ENCODE measurements around the gene BCHE.

The BCHE gene

GRCh38 chr3:165799026-165799425 is 38.2 kb downstream of the BCHE start:
- no peak for TF ChIP-seq POLR2A (IDR thresholded peaks at IDR 0.05; ENCODE audit: low read depth, low read length)
- DNase-seq (ENCODE audit: insufficient read length, low spot score): no peak
- FAIRE-seq: no peak

DNA sequence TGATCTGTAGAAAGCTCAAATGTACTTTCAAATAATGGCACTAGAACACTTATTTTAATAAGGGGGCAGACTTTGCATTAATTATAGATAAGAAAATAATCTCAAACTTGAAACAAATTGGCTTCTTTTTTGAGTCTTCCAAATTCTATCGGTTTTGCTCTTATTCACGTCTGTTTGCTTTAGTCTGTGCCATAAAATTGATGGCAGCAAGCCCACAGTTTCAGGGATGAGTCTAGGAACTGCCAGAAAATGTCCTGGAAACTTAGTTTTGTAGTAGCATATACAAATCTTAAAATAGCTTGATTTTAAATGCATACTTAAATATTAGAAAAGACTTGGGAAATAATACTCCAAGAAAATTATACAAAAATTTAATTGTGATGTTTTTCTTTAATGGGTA is 39.7 kb downstream of the BCHE start:
- FAIRE-seq (no peak), DNase-seq (ENCODE audit: insufficient read length, low spot score) (no peak)
- TF ChIP-seq POLR2A (IDR thresholded peaks at IDR 0.05; ENCODE audit: low read depth, low read length): no peak

GRCh38 chr3:165796701-165797100 is 40.5 kb downstream of the BCHE start:
- FAIRE-seq (no peak), DNase-seq (ENCODE audit: insufficient read length, low spot score) (no peak)
- TF ChIP-seq POLR2A (IDR thresholded peaks at IDR 0.05; ENCODE audit: low read depth, low read length): no peak

DNA sequence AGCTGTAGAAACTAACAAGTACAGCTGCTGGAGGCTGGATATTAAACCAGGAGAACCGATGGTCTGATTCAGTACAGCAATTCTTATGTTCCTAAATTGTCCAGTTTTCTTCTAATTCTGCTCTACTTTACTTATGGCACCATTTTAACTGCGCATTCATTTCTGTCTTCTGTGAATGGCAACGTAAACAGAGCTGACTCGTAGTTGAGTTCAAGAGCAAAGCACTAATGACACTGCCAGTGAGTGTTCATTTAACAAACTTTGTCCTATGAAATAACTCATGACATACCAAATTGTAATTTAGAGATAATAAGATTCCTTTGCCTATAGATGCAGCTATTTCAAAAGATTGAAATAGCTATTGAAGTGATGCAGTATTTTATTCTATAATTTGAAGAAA is 48.7 kb downstream of the BCHE start:
- peak; percentile 11 for FAIRE-seq
- no peak for TF ChIP-seq POLR2A (IDR thresholded peaks at IDR 0.05; ENCODE audit: low read depth, low read length)
- no peak for DNase-seq (ENCODE audit: insufficient read length, low spot score)

DNA sequence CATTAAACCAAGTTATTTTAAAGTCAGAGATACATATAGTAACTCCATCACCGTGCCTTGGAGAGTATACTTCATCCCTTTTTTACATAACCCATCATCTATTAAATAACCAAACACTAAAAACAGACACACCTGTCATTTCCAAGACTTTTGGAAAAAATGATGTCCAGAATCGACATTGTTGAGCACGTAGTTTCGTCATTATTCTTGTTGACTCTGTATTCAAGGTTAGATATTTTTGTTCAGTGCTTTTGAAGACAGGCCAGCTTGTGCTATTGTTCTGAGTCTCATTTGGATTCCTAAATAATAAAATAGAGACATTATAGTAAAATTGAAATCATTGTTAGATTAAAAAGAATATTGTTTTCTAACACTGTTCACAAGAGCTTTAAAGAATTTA is 51.2 kb downstream of the BCHE start:
- FAIRE-seq: peak; percentile 23
- no peak for TF ChIP-seq POLR2A (IDR thresholded peaks at IDR 0.05; ENCODE audit: low read depth, low read length)
- DNase-seq (ENCODE audit: insufficient read length, low spot score): no peak

DNA sequence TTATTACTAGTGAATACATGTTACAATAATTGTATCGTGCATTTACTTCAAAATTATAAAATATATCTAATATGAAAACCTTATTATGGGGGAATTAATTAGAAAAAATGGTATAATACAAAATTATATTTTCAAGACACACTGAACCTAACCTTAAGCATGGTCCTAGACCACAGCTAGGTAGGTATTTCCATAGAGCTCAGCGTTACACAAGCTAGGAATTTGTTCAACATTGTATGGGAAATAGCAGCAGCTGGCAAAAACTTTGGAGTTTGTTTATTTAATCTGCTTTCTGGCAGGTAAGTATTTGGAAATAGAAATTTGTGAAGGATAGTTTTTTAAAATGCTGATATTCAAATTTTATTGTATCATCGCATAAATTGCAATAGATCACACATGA is 52.9 kb downstream of the BCHE start:
- FAIRE-seq (no peak), DNase-seq (ENCODE audit: insufficient read length, low spot score) (no peak)
- TF ChIP-seq POLR2A (IDR thresholded peaks at IDR 0.05; ENCODE audit: low read depth, low read length): no peak

DNA sequence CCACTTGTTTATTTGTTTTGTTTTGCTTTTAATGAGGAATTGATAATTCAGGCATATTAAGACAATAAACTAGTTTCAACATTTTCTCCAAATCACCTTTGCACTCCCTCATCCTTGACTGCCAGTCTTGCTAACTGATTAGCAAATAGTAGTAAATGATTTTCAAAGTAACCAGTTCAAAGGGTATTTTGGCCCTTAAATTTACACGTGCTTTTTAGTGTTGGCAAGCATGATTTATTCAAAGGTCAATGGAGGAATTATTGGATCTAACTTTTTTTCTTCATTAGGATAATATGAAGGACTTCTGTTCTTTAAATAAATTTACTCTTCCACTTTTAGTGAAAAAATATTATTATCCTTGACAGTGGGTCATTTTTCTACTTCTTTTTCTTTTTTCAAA is 53.8 kb downstream of the BCHE start:
- no peak for TF ChIP-seq POLR2A (IDR thresholded peaks at IDR 0.05; ENCODE audit: low read depth, low read length)
- FAIRE-seq: no peak

DNA sequence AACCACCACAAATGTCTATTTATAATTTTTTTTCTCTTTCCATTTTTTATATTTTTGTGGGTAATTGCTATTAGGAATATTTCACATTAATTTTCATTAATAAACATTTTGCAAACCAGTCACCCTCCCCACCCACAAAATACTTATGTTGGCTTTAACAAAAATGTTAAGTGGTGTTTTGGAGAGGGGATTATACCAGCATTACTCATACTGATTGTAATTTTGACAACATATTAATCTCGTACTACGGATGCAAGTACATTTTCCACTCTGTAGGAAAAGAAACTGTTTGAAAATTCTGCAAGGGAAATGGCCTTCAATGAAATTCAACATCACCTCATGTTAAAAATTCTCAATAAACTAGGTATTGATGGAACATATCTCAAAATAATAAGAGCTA is 58.3 kb downstream of the BCHE start:
- DNase-seq (ENCODE audit: insufficient read length, low spot score) (no peak), FAIRE-seq (no peak)
- no peak for TF ChIP-seq POLR2A (IDR thresholded peaks at IDR 0.05; ENCODE audit: low read depth, low read length)

More for the DNA sequence above, 53.8 kb downstream of the BCHE start:
- DNase-seq (ENCODE audit: insufficient read length, low spot score): no peak

DNA sequence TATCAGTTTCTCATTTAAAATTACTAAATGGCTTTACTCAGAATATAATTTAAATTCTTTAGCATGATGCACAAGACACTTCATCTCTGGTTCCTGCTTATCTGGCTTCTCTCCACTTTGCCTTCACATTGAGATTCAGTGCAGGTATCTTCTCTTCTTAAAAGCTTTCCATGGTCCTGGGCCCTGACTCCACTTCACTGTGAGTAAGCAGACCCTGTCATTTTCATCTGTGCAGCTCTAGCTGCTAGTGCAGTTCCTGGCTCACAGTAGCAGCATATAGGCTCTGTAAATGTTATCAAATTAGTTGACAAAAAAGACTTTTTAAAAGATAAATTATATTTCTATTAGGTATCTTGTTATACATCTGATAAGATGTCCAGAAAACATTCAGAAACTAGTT is 58.8 kb downstream of the BCHE start:
- no peak for FAIRE-seq
- TF ChIP-seq POLR2A (IDR thresholded peaks at IDR 0.05; ENCODE audit: low read depth, low read length): no peak
- no peak for DNase-seq (ENCODE audit: insufficient read length, low spot score)

- DNase-seq (ENCODE audit: insufficient read length, low spot score) (no peak), FAIRE-seq (no peak)
- TF ChIP-seq POLR2A (IDR thresholded peaks at IDR 0.05; ENCODE audit: low read depth, low read length): no peak
Measured at GRCh38 chr3:165775824-165776223, 61.4 kb downstream of the BCHE start.

- DNase-seq (ENCODE audit: insufficient read length, low spot score) (no peak), FAIRE-seq (peak; percentile 27)
- TF ChIP-seq POLR2A (IDR thresholded peaks at IDR 0.05; ENCODE audit: low read depth, low read length): no peak
Measured at GRCh38 chr3:165770781-165771180, 66.4 kb downstream of the BCHE start.

- DNase-seq (ENCODE audit: insufficient read length, low spot score): no peak
- FAIRE-seq: no peak
- no peak for TF ChIP-seq POLR2A (IDR thresholded peaks at IDR 0.05; ENCODE audit: low read depth, low read length)
Measured at GRCh38 chr3:165768680-165769079, 68.5 kb downstream of the BCHE start.

GRCh38 chr3:165759041-165759440 is 78.2 kb downstream of the BCHE start:
- TF ChIP-seq POLR2A (IDR thresholded peaks at IDR 0.05; ENCODE audit: low read depth, low read length): no peak
- DNase-seq (ENCODE audit: insufficient read length, low spot score): no peak

GRCh38 chr3:165755571-165755970 is 81.7 kb downstream of the BCHE start:
- FAIRE-seq: no peak
- no peak for TF ChIP-seq POLR2A (IDR thresholded peaks at IDR 0.05; ENCODE audit: low read depth, low read length)
- DNase-seq (ENCODE audit: insufficient read length, low spot score): no peak

More at GRCh38 chr3:165759041-165759440, 78.2 kb downstream of the BCHE start:
- no peak for FAIRE-seq

- no peak for DNase-seq (ENCODE audit: insufficient read length, low spot score)
- FAIRE-seq: no peak
- TF ChIP-seq POLR2A (IDR thresholded peaks at IDR 0.05; ENCODE audit: low read depth, low read length): no peak
Measured at GRCh38 chr3:165754219-165755007, 82.8 kb downstream of the BCHE start.
